Large intestine (tissue), 3 donors: ENCODE results near the gene PRPH. TPM values are rescaled to one million over a fixed set of nuclear protein-coding genes. Genes with fewer than 3 reads are reported as not detected.
"Not testable (repeated sequence)": the region's sequence is repeated elsewhere in the genome, so short reads cannot be mapped to it uniquely, and the experiment has no call there.

Source experiments
- DNase-seq, 2 donors: peaks; one replicate each; pipeline versions ENCODE4 v3.0.0 to v3.0.0-alpha.2; 2013
- H3K27ac ChIP-seq: one replicate; pipeline ENCODE4 v1.5.1; 2013; ENCODE audit warnings: low read length
- H3K27me3 ChIP-seq: 2 replicates; pipeline ENCODE4 v1.6.1; 2013; ENCODE audit warnings: low read length; ENCODE audit not compliant: control insufficient read depth, insufficient read depth
- H3K36me3 ChIP-seq: 2 replicates; pipeline ENCODE4 v1.6.1; 2013; ENCODE audit warnings: low read length; ENCODE audit not compliant: control insufficient read depth, insufficient read depth
- H3K4me1 ChIP-seq: one replicate; pipeline ENCODE4 v1.6.1; 2013; ENCODE audit warnings: low read length; ENCODE audit not compliant: control insufficient read depth, insufficient read depth
- H3K4me3 ChIP-seq: one replicate; pipeline ENCODE4 v1.5.1; 2013; ENCODE audit warnings: low read length
- H3K9me3 ChIP-seq: one replicate; pipeline ENCODE4 v1.6.1; 2013; ENCODE audit warnings: mild to moderate bottlenecking, low read depth, low read length, moderate library complexity; ENCODE audit not compliant: control insufficient read depth
- WGBS: methylation state at CpG from one replicate; pipeline ENCODE4 v1.1.5; 2013; ENCODE audit warnings: low lambda C conversion rate; ENCODE audit not compliant: insufficient coverage; 5-methylcytosine and 5-hydroxymethylcytosine counted together
- polyA plus RNA-seq: library from polyadenylated mRNA; unstranded; fragments of 120-200 nt; gene quantifications from one replicate; pipeline ENCODE4 v1.2.1, GENCODE V29; 2013

PRPH gene
- polyA plus RNA-seq, 1 donor, result 115 TPM

- DNase-seq, result no peak
- no peaks in the 10 kb centered on the region for H3K27me3 ChIP-seq
- no peaks in the 10 kb centered on the region for H3K9me3 ChIP-seq
- no peaks in the 10 kb centered on the region for H3K4me1 ChIP-seq
- H3K27ac ChIP-seq, result no peak overlapping the region
- 100% methylated on average over 1 of the region's 13 CpGs for WGBS
- H3K4me3 ChIP-seq, result no peak overlapping the region
- peaks cover 21% of the 10 kb centered on the region for H3K36me3 ChIP-seq
Observed at GRCh38 chr12:49276304-49277290, 18.4 kb upstream of the PRPH start.

- Histone ChIP-seq H3K36me3 (peaks cover 16% of the 10 kb centered on the region), H3K27ac (no peak overlapping the region), H3K4me1 (no peaks in the 10 kb centered on the region), H3K27me3 (no peaks in the 10 kb centered on the region), H3K4me3 (no peak overlapping the region), H3K9me3 (no peaks in the 10 kb centered on the region)
- WGBS, result no CpG with 5 or more reads among the region's 7 CpGs
- no peak for DNase-seq
Observed at GRCh38 chr12:49277466-49277865, 17.5 kb upstream of the PRPH start.

- H3K4me1 ChIP-seq, result no peaks in the 10 kb centered on the region
- DNase-seq, result peak; percentile 63 to 82
- H3K27me3 ChIP-seq, result no peaks in the 10 kb centered on the region
- H3K36me3 ChIP-seq, result no peaks in the 10 kb centered on the region
- no peak overlapping the region for H3K27ac ChIP-seq
- H3K9me3 ChIP-seq, result no peaks in the 10 kb centered on the region
- whole genome bisulfite sequencing, result 30% methylated on average over 2 of the region's 7 CpGs
- no peak overlapping the region for H3K4me3 ChIP-seq
Observed at GRCh38 chr12:49279706-49280159, 15.2 kb upstream of the PRPH start.

GRCh38 chr12:49280545-49280944 is 14.4 kb upstream of the PRPH start:
- H3K36me3 ChIP-seq, H3K27ac ChIP-seq: not testable (repeated sequence)
- no CpG with 5 or more reads among the region's 6 CpGs for WGBS

GRCh38 chr12:49282302-49282701 is 12.6 kb upstream of the PRPH start:
- Histone ChIP-seq H3K4me3 (no peak overlapping the region), H3K36me3 (no peaks in the 10 kb centered on the region), H3K27me3 (peaks cover 11% of the 10 kb centered on the region), H3K9me3 (no peaks in the 10 kb centered on the region), H3K27ac (no peak overlapping the region), H3K4me1 (no peaks in the 10 kb centered on the region)
- no peak for DNase-seq
- WGBS, result 53% methylated on average over 2 of the region's 5 CpGs

More at GRCh38 chr12:49280545-49280944, 14.4 kb upstream of the PRPH start:
- not testable (repeated sequence) for H3K9me3 ChIP-seq, H3K4me1 ChIP-seq, H3K27me3 ChIP-seq, H3K4me3 ChIP-seq, DNase-seq

GRCh38 chr12:49282740-49283375 is 12.1 kb upstream of the PRPH start:
- not testable (repeated sequence) for H3K9me3 ChIP-seq, H3K36me3 ChIP-seq, H3K4me1 ChIP-seq, DNase-seq, H3K4me3 ChIP-seq, H3K27ac ChIP-seq
- H3K27me3 ChIP-seq, result peaks cover 14% of the 10 kb centered on the region
- no CpG with 5 or more reads among the region's 6 CpGs for WGBS

GRCh38 chr12:49283541-49284429 is 11.2 kb upstream of the PRPH start:
- Histone ChIP-seq H3K9me3 (no peaks in the 10 kb centered on the region), H3K27me3 (peaks cover 16% of the 10 kb centered on the region), H3K27ac (no peak overlapping the region), H3K36me3 (no peaks in the 10 kb centered on the region), H3K4me1 (no peaks in the 10 kb centered on the region), H3K4me3 (no peak overlapping the region)
- WGBS, result no CpG with 5 or more reads among the region's 25 CpGs
- no peak for DNase-seq

- no peak overlapping the region for H3K27ac ChIP-seq
- no CpG with 5 or more reads among the region's 4 CpGs for WGBS
- no peak overlapping the region for H3K4me3 ChIP-seq
- peaks cover 16% of the 10 kb centered on the region for H3K27me3 ChIP-seq
- H3K9me3 ChIP-seq, result no peaks in the 10 kb centered on the region
- H3K4me1 ChIP-seq, result no peaks in the 10 kb centered on the region
- H3K36me3 ChIP-seq, result no peaks in the 10 kb centered on the region
- no peak for DNase-seq
Observed at GRCh38 chr12:49284672-49285071, 10.3 kb upstream of the PRPH start.

GRCh38 chr12:49287876-49288275 is 7.1 kb upstream of the PRPH start:
- peaks cover 30% of the 10 kb centered on the region for H3K27me3 ChIP-seq
- no CpG with 5 or more reads among the region's 6 CpGs for WGBS
- H3K36me3 ChIP-seq, result no peaks in the 10 kb centered on the region
- no peak overlapping the region for H3K4me3 ChIP-seq
- H3K9me3 ChIP-seq, result no peaks in the 10 kb centered on the region
- H3K27ac ChIP-seq, result no peak overlapping the region
- DNase-seq, result no peak
- H3K4me1 ChIP-seq, result no peaks in the 10 kb centered on the region

- WGBS, result no CpG with 5 or more reads among the region's 11 CpGs
- Histone ChIP-seq H3K27ac (no peak overlapping the region), H3K9me3 (no peaks in the 10 kb centered on the region), H3K4me3 (no peak overlapping the region), H3K36me3 (no peaks in the 10 kb centered on the region), H3K4me1 (no peaks in the 10 kb centered on the region), H3K27me3 (peaks cover 36% of the 10 kb centered on the region)
- DNase-seq, result no peak
Observed at GRCh38 chr12:49288412-49288853, 6.5 kb upstream of the PRPH start.
